WI38 (cell line): ENCODE data around the gene PRSS33.

Experiments used
- H3K4me3 ChIP-seq: 2 replicates; pipeline ENCODE4 v1.5.1; 2011; ENCODE audit warnings: low read depth, mild to moderate bottlenecking, control low read depth, low read length
- TF ChIP-seq, protein P1 (sequence below): IDR thresholded peaks from 2 replicates; pipeline ENCODE4 v1.5.1; 2012; ENCODE audit warnings: low read depth, mild to moderate bottlenecking, control low read depth, low read length

Gene PRSS33

DNA sequence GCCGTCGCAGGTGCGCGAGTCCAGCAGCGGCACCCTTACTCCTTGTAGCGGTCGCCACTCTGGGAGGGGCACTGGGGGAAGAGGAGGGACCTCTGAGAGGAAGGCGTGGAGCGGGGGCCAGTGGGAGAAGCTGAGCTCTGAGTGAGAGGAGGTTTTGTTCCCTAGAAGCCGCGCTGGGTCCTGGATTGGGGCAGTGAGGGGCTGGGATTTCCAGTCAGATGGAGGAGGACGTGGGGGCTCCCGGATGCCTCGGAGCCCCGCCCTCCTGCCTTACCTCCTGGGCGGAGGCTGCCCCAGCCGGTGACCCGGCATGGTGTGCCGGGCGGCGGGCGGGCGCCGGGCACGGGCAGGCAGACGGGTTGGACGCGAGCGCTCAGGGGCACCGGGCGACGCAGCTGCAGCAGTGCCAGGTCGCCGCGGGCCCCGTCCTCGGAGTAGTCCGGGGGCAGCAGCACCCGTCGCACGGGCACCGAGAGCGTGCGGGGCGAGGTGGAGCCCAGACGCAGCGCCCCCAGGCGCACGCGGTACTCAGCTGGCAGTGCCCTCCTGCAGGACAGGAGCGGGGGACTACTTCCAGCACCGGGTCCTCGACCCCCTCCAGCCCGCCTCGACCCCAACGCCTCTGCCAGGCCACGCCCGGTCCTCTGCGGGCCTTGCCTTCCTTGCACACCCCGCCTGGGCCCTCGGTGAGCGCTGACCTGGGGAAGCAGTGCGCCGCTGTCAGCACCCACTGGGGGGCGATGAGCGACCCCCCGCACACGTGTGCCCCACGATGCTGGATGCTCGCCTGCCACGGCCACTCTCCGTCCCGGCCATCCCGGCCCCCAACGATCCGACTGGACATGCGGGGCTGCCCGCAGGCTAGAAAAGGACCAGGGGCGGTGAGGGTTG lies 2.0 kb downstream of the PRSS33 start:
- no peak overlapping the region for H3K4me3 ChIP-seq
- TF ChIP-seq, protein P1, sequence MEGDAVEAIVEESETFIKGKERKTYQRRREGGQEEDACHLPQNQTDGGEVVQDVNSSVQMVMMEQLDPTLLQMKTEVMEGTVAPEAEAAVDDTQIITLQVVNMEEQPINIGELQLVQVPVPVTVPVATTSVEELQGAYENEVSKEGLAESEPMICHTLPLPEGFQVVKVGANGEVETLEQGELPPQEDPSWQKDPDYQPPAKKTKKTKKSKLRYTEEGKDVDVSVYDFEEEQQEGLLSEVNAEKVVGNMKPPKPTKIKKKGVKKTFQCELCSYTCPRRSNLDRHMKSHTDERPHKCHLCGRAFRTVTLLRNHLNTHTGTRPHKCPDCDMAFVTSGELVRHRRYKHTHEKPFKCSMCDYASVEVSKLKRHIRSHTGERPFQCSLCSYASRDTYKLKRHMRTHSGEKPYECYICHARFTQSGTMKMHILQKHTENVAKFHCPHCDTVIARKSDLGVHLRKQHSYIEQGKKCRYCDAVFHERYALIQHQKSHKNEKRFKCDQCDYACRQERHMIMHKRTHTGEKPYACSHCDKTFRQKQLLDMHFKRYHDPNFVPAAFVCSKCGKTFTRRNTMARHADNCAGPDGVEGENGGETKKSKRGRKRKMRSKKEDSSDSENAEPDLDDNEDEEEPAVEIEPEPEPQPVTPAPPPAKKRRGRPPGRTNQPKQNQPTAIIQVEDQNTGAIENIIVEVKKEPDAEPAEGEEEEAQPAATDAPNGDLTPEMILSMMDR = no peak

DNA sequence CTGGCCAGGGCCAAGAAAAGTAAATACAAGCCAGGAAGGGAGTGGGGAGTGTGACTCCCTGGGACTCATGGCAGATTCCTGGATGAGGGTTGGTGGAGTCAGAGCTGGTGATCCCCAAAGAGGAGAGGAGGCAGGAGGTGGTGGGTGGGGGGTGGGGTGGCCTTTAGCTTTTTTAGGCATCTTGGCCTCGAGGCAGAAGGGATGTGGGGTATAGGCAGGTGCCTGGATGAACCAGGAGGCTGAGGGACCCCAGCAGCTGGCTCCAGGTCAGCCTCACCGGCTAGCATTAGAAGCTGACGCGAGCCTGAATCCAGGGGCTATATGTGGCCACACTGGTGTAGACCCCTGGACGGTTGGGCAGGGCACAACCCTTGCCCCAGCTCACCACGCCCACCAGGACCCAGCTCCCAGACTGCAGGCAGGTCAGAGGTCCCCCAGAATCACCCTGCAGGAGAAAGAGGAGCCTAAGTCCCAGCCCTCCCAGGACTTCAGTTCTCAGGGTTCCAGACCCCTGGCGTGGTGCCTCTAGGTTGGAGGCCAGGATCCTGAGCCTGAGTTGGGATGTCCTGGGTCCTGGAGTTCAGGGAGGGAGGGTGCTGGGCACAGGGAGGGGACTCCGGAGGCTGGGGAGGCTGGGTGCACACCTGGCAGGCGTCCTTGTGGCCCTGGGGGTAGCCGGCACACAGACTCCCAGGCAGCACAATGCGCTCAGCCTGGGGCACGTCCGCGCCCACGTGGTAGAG lies 2.8 kb downstream of the PRSS33 start:
- H3K4me3 ChIP-seq = no peak overlapping the region
- TF ChIP-seq, protein P1 = no peak

DNA sequence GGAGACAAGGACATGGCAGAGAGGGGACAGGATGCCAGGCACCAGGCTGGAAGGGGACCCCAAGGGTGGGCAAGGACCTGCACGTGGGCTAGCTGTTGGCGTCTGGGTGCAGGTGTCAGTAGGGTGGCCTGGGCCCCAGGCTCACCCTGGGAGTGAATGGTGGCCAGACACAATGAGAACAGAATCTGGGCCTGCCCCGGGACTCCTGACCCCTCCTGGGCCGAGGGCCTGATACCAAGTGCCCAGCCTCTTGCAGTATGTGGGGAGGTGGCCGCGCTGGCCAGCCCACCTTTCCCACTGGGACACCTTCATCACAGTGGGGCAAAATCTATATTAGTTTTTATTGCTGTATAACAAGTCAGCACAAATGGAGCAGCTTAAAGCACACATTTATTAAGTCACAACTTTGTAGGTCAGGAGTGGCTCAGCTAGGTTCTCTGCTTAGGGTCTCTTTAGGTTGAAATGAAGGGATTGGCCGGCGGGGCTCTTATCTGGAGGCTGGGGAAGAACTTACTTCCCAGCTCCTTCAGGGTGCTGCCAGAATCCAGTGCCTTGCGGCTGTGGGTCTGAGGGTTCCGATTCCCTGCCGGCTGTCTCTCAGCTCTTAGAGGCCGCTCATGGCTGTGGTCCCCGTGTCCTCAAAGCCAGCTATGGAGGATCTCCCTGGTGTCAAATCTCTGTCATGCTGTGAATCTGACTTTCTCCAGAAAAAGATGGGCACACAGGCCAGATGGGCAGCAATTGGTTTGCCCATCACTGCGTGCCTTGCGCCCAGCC lies 3.6 kb downstream of the PRSS33 start:
- TF ChIP-seq, protein P1 = no peak
- H3K4me3 ChIP-seq = no peak overlapping the region

DNA sequence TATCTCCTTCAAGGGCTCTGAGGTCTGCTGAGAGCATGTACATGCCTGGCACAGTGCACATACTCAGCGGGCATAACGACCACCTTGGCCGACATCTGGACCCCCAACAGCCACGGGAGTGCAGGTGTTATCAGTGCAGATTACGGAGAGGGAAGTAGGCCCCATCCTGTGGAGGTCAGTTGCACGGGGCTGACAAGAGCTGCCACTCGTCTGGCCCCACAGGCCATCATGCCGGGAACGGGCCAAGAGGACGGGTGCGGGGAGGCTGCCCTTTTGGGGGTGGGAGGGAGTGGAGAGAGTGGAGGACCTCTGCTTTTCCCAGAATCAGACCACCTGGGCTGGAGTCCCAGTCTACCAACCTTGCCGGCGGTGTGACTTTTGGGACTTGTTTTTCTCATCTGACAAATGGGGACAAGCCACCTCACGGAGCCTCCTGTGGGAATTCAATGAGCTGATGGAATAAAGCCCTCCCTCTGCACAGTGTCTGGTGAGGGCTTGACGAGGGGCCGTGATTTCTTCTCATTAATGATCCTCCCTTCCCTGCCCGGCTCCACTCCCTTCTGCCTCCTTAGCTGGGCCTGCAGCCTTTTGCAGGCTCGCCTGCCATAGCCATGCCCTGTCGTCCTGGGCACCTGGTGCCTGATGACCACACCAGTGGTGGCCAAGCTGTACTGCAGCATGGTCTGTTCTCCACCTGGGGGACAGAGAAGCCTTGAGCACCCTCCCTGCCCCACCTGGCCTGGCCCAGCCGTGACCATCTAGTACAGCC lies 4.6 kb downstream of the PRSS33 start:
- no peak overlapping the region for H3K4me3 ChIP-seq
- TF ChIP-seq, protein P1 = no peak

DNA sequence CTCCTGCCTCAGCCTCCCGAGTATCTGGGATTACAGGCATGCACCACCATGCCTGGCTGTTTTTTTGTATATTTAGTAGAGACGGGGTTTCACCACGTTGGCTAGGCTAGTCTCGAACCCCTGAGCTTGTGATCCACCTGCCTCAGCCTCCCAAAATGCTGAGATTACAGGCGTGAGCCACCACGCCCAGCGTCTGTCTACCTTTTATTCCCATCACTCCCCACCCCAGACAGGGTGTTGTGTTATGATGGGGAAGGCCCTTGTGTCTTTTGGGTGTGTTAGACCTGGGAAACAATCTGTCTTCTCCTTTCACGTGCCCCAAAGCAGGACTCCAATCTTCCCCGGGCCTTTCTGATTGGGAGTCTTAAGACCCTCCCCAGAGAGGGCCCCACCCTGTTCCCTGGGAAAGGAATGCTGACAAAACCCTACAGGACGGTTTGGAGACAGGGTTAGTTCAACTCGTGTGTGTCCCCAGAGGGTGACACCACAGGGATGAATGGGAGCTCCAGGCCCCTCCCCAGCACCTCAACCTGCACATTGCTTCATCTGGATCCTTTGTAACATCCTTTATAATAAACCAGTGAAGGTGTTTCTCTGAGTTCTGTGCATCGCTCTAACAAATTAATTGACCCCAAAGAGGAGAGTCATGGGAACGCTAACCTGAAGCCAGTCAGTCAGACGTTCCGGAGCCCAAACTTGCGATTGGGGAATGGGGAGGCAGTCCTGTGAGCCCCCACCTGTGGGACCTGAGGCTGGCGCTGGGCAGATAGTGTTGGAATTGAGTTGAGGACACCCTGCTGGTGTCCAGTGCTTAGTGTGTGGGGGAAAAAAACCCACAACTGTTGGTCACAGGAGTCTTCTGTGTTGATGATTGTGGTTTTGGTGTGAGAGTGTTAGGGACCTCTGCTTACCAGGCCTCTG lies 7.1 kb downstream of the PRSS33 start:
- TF ChIP-seq, protein P1 = no peak
- H3K4me3 ChIP-seq = no peak overlapping the region
